ENCODE results near the gene FN1. TPM values are rescaled to one million over a fixed set of nuclear protein-coding genes. Genes with fewer than 3 reads are reported as not detected.

FN1 gene
- total RNA-seq, 1 experiment from 2014 or later, result 39.4 TPM

- Histone ChIP-seq H4K20me1 (ENCODE audit: insufficient read depth) (no peaks in the 10 kb centered on the region), H3K36me3 (ENCODE audit: low read depth) (peaks cover 10% of the 10 kb centered on the region; the same call in 1 of the 2 replicates), H3K4me2 (no peak overlapping the region), H2AFZ (no peak overlapping the region), H3K79me2 (ENCODE audit: low read depth) (no peaks in the 10 kb centered on the region), H3K9me2 (ENCODE audit: insufficient read depth) (no peaks in the 10 kb centered on the region), H3K27ac (no peak overlapping the region), H3K4me3 (no peak overlapping the region), H3K27me3 (ENCODE audit: insufficient read depth, low read depth) (no peaks in the 10 kb centered on the region), H3F3A (ENCODE audit: insufficient read depth, low read depth) (no peaks in the 10 kb centered on the region), H3K4me1 (replicated peaks; ENCODE audit: insufficient read depth) (no peaks in the 10 kb centered on the region), H3K9me3 (ENCODE audit: insufficient read depth, low read depth) (no peaks in the 10 kb centered on the region)
- BruUV-seq (replicated peaks), result no TSS peak
- intact Hi-C loops (cut with micrococcal nuclease; ENCODE audit: unreplicated experiment), result no loop called here
- DNase-seq, result no peak
- TF ChIP-seq EZH2 (IDR thresholded peaks at IDR 0.05; ENCODE audit: low read depth), result no peak
- TF ChIP-seq CTCF (conservative IDR thresholded peaks at IDR 0.05), result no peak
- CTCF ChIA-PET, result interaction anchor here (0.5 kb wide), 1 partner anchor 11 kb away, joined by 3 read pairs; no protein-coding TSS in a partner anchor
- POLR2A ChIA-PET (ENCODE audit: unreplicated experiment), result no interaction called here
Measured at GRCh38 chr2:215367662-215368492, 68.0 kb downstream of the FN1 start.

- peaks cover 10% of the 10 kb centered on the region; the same call in 1 of the 2 replicates for H3K36me3 ChIP-seq (ENCODE audit: low read depth)
Measured at GRCh38 chr2:215366440-215367032, 69.3 kb downstream of the FN1 start.

GRCh38 chr2:215365184-215365658 lies 70.6 kb downstream of the FN1 start:
- no peak for DNase-seq
- intact Hi-C loops (cut with micrococcal nuclease; ENCODE audit: unreplicated experiment), result no loop called here
- Histone ChIP-seq H3K4me3 (no peak overlapping the region), H3K4me1 (replicated peaks; ENCODE audit: insufficient read depth) (no peaks in the 10 kb centered on the region), H3K9me3 (ENCODE audit: insufficient read depth, low read depth) (no peaks in the 10 kb centered on the region), H3K27ac (no peak overlapping the region), H3K36me3 (ENCODE audit: low read depth) (peaks cover 10% of the 10 kb centered on the region; the same call in 1 of the 2 replicates), H3K79me2 (ENCODE audit: low read depth) (no peaks in the 10 kb centered on the region), H3K9me2 (ENCODE audit: insufficient read depth) (no peaks in the 10 kb centered on the region), H3F3A (ENCODE audit: insufficient read depth, low read depth) (no peaks in the 10 kb centered on the region), H3K4me2 (no peak overlapping the region), H4K20me1 (ENCODE audit: insufficient read depth) (no peaks in the 10 kb centered on the region), H3K27me3 (ENCODE audit: insufficient read depth, low read depth) (no peaks in the 10 kb centered on the region), H2AFZ (no peak overlapping the region)
- BruUV-seq (replicated peaks), result no TSS peak
- TF ChIP-seq EZH2 (IDR thresholded peaks at IDR 0.05; ENCODE audit: low read depth) (no peak), CTCF (conservative IDR thresholded peaks at IDR 0.05) (no peak)
- POLR2A ChIA-PET (ENCODE audit: unreplicated experiment), result no interaction called here
- CTCF ChIA-PET, result no interaction called here

More at GRCh38 chr2:215366440-215367032, 69.3 kb downstream of the FN1 start:
- Histone ChIP-seq H3K4me1 (replicated peaks; ENCODE audit: insufficient read depth) (no peaks in the 10 kb centered on the region), H3K27ac (no peak overlapping the region), H2AFZ (no peak overlapping the region), H3K4me2 (no peak overlapping the region), H3K79me2 (ENCODE audit: low read depth) (no peaks in the 10 kb centered on the region), H3K4me3 (no peak overlapping the region), H3K27me3 (ENCODE audit: insufficient read depth, low read depth) (no peaks in the 10 kb centered on the region), H3K9me3 (ENCODE audit: insufficient read depth, low read depth) (no peaks in the 10 kb centered on the region), H3F3A (ENCODE audit: insufficient read depth, low read depth) (no peaks in the 10 kb centered on the region), H4K20me1 (ENCODE audit: insufficient read depth) (no peaks in the 10 kb centered on the region), H3K9me2 (ENCODE audit: insufficient read depth) (no peaks in the 10 kb centered on the region)
- intact Hi-C loops (cut with micrococcal nuclease; ENCODE audit: unreplicated experiment), result no loop called here
- CTCF ChIA-PET, result no interaction called here
- no peak for DNase-seq
- TF ChIP-seq CTCF (conservative IDR thresholded peaks at IDR 0.05), result no peak
- TF ChIP-seq EZH2 (IDR thresholded peaks at IDR 0.05; ENCODE audit: low read depth), result no peak
- POLR2A ChIA-PET (ENCODE audit: unreplicated experiment), result no interaction called here
- BruUV-seq (replicated peaks), result no TSS peak

Measured in PC-9 (cell line).